Measurements from ENCODE around the gene TRERF1.
A peak's percentile ranks its signal among the peaks of the same experiment; 100 is the strongest.

Gene TRERF1

DNA sequence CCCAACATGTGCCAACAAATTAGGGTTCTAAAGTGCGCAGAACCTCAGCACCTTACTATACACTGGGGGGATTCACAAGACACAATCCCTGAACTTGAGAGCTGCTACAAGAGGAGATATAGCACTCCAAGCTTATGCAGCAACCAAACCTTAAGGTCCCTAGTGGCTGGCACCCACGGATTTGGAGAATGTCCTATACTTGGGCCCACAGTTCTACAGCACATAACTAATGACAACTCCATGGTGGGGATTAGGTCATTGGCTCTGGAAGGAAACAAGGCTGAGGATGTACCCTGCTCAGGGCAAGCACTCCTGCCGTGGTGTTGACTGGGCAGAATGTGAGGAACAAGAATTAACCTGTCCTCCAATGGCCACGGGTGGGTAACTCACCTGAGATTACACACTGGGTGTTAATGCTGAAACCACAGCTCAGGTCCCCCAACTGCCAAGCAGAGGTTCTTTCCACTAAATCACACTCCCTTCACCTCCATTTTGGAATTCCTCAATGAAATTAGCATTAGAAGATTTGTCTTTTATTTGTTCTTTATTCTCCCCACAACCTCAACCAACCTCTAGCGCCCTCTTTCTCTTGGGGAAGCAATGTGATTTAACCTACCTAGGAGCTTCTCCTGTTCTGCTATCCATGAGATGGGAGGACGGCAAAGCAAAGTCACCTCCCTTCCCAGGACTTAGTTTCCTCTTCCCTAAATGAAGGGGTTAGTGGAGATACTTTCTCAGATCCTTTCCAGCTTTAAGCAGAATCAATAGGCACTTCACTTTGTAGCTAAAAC lies 32.0 kb downstream of the TRERF1 start:
- no peak for ATAC-seq
- Mint-ChIP-seq H3K27ac (no peak overlapping the region), H3K9me3 (no peaks in the 10 kb centered on the region), H3K4me3 (no peak overlapping the region), H3K4me1 (peaks cover 84% of the 10 kb centered on the region), H3K36me3 (peaks cover 18% of the 10 kb centered on the region)
- DNase-seq (ENCODE audit: low spot score in 2 of 2), result no peak

DNA sequence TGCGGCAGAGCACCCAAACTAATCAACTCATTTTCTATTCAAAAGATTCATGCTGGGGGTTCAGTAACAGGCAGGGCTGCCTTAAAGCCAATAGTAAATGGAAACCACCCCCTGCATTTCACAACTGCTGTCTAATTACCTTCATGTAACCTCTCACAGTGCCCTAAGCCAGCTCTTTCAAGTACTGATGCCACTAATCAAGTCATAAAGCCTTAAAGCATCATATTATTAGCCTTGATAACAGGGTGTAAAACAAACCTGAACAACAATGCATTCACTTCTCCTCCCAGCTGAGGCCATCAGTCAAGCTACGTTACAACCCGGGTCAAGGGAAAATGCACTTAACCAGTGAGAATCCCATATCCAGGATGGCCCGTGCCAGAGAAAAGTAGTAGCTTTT lies 33.0 kb downstream of the TRERF1 start:
- ATAC-seq (no peak), DNase-seq (ENCODE audit: low spot score in 2 of 2) (no peak)
- H3K9me3 Mint-ChIP-seq, result no peaks in the 10 kb centered on the region
- peaks cover 18% of the 10 kb centered on the region for H3K36me3 Mint-ChIP-seq
- peak overlapping the region; percentile 66 for H3K4me3 Mint-ChIP-seq
- H3K27ac Mint-ChIP-seq, result peak overlapping the region; percentile 87
- peaks cover 78% of the 10 kb centered on the region for H3K4me1 Mint-ChIP-seq

DNA sequence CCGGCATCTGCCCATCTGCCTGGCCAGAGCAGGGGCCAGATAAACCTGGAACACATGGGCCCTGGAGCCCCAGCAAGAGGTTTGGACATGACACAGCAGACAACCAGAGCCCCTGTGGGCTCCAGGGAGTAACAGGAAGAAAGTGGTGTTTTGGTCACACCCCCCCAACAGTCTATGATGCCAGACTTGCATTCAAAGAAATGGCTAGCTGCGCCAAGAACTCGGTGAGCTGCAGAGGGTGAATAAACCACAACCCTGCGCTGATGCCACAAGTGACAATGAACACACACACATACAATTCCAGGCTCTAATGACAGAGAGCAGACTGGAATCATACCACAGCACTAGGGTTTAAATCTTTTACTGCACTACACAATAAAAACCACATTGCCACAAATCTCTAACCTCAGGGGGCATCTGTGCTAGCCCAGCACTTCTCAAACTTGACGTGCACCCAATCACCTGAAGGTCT lies 34.0 kb downstream of the TRERF1 start:
- DNase-seq (ENCODE audit: low spot score in 2 of 2) (peak; percentile 45 to 90), ATAC-seq (peak; percentile 97)
- H3K36me3 Mint-ChIP-seq, result peaks cover 11% of the 10 kb centered on the region
- H3K4me3 Mint-ChIP-seq, result peak overlapping the region; percentile 66
- no peaks in the 10 kb centered on the region for H3K9me3 Mint-ChIP-seq
- peak overlapping the region; percentile 87 for H3K27ac Mint-ChIP-seq
- H3K4me1 Mint-ChIP-seq, result peaks cover 68% of the 10 kb centered on the region

DNA sequence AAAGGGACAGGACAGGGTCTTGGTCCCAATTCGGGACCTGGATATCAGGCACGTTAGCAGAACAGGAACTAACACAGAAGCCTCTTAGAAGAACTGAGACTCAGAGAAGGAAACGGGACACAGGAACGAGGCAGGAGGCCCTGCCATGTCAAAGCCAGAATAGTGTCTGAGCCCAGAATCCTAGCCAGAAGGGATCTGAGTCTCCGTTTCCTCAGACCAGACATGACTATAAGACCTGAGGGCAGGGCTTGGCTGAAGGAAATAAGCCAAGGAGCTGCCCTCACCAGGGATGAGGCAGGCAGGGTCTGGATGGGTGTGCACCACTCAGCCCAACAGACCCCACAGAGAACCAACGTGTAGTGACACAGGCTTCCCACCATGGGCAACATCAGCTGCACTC lies 40.3 kb downstream of the TRERF1 start:
- H3K36me3 Mint-ChIP-seq, result peaks cover 6% of the 10 kb centered on the region
- ATAC-seq, result no peak
- peaks cover 47% of the 10 kb centered on the region for H3K4me1 Mint-ChIP-seq
- H3K4me3 Mint-ChIP-seq, result no peak overlapping the region
- no peak for DNase-seq (ENCODE audit: low spot score in 2 of 2)
- no peaks in the 10 kb centered on the region for H3K9me3 Mint-ChIP-seq
- no peak overlapping the region for H3K27ac Mint-ChIP-seq

DNA sequence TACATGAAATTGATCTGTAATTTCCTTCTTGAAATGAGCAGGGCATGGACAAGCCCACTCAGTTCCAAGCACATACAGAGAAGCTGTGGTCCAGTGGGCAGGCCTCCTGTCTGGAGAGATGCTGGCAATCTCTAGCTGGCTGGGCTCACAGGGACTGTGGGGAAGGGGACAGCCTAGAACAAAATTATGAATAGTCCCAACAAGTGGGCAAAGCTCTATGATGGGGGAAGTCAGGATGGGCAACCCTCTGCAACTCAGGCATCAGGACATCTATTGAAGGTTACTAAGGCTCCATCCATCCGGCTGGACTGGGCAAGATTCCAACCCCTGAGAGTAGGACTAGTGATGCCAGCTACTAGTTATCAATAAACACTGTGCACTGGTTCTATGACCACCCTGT lies 40.9 kb downstream of the TRERF1 start:
- peaks cover 6% of the 10 kb centered on the region for H3K36me3 Mint-ChIP-seq
- no peaks in the 10 kb centered on the region for H3K9me3 Mint-ChIP-seq
- peaks cover 47% of the 10 kb centered on the region for H3K4me1 Mint-ChIP-seq
- ATAC-seq (no peak), DNase-seq (ENCODE audit: low spot score in 2 of 2) (no peak)
- H3K27ac Mint-ChIP-seq, result peak overlapping the region; percentile 61
- H3K4me3 Mint-ChIP-seq, result no peak overlapping the region

DNA sequence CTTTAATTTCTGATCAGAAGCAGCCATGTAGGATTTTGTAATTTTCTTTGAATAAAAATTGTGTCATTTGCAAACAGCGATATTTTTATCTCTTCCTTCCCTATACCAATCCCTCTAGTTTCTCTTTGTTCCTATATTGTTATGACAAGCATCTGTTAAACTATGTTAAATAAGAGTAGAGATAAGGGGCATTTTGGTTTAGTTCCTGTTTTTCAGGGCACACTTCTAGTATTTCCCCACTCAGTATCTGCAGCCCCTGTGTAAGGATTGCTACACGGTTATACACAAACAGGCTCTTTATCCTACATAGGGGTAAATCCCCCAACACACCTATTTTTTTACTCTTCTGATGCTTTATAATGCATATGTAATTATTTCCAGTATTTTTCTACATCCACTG lies 42.1 kb downstream of the TRERF1 start:
- no peak overlapping the region for H3K27ac Mint-ChIP-seq
- no peak overlapping the region for H3K4me3 Mint-ChIP-seq
- peaks cover 44% of the 10 kb centered on the region for H3K4me1 Mint-ChIP-seq
- peaks cover 6% of the 10 kb centered on the region for H3K36me3 Mint-ChIP-seq
- H3K9me3 Mint-ChIP-seq, result no peaks in the 10 kb centered on the region
- DNase-seq (ENCODE audit: low spot score in 2 of 2) (no peak), ATAC-seq (no peak)

DNA sequence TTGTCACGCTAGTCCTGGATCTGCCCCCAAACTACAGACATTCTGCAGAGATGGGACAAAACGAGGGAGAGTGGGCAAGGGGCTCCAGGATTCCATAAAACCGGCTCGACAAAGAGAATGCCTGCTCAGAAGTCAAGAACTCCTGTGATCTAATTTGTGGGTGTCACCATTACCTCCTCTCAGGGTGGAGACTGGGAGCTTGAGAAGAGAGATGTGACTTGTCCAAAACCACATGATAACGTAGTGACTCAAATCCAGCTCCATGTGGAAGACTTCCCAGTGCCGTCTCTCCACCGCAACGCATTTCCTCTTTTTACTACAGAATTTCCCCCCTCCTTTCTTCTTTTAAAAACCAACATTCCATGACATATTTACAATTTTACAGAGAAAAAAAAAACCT lies 44.3 kb downstream of the TRERF1 start:
- peaks cover 63% of the 10 kb centered on the region for H3K4me1 Mint-ChIP-seq
- ATAC-seq (peak; percentile 84), DNase-seq (ENCODE audit: low spot score in 2 of 2) (no peak)
- H3K27ac Mint-ChIP-seq, result peak overlapping the region; percentile 80
- peaks cover 11% of the 10 kb centered on the region for H3K36me3 Mint-ChIP-seq
- H3K9me3 Mint-ChIP-seq, result no peaks in the 10 kb centered on the region
- peak overlapping the region; percentile 57 for H3K4me3 Mint-ChIP-seq

DNA sequence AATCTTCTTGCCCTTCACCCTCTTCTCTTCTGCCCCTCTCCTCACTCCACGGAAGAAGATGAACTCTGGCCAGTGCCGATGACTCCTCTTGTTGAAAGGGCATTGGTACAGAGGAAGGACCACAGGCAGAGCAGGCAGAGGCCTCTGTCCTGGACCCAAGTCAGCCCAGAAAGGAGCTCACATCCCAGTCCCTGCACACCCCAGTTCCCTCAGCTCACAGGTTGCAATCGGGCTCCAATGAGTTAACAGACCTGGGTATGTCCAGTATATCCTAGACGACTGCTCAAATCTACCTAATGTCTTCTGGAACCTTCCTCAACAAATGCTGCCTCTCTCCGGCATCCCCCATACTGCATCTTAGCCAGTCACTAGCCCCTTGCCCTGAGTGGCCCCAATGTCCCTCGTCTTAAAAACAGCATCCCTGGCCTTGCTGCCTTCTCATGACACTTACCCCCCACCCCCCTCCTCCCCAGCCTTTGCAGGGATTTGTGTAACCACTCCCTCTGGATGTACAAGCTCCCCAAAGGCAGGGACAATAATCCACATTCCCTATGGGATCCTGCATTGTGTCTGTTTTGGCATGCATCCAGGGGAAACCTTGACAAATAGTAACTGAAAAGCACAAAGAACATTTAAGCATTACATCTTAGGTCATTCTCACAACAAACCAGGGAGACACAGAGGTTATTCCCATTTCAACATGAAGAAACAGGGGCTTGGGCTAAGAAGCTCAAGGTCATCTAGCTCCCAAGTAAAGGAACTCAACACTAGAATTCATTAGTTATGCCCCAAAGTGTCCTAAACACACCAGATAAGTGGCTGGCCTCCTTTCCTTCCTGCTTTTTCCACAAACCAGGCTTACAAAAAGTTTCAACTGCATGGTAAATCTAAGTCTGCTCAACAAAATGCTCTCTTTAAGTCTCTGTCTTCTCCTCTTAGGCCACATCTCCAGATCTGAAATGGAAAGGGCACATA lies 45.1 kb downstream of the TRERF1 start:
- H3K9me3 Mint-ChIP-seq, result no peaks in the 10 kb centered on the region
- H3K27ac Mint-ChIP-seq, result peak overlapping the region; percentile 80

DNA sequence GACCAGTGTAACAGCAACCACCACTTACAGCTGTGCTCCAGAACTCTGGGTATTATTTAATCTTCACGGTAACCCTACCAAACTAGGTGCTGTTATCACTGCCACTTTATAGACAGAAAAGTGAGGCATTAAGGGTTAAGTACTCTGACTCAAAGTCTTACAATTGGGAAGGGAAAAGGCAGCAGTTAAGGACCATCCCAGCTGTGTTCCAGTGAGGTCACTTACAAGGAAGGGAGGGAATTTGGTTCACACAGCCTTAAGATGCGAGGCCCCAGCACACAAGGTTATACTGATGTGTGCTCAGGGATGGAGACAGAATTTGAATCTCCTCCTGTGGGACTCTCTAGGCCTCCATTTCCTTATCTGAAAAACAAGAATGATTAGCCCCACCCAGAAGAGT lies 46.7 kb downstream of the TRERF1 start:
- peak overlapping the region; percentile 63 for H3K4me3 Mint-ChIP-seq
- peak overlapping the region; percentile 92 for H3K27ac Mint-ChIP-seq
- H3K36me3 Mint-ChIP-seq, result peaks cover 4% of the 10 kb centered on the region
- H3K9me3 Mint-ChIP-seq, result no peaks in the 10 kb centered on the region
- H3K4me1 Mint-ChIP-seq, result peaks cover 76% of the 10 kb centered on the region
- DNase-seq (ENCODE audit: low spot score in 2 of 2) (no peak), ATAC-seq (no peak)

More for the DNA sequence above, 45.1 kb downstream of the TRERF1 start:
- no peak for ATAC-seq
- Mint-ChIP-seq H3K4me3 (peak overlapping the region; percentile 57), H3K36me3 (peaks cover 9% of the 10 kb centered on the region), H3K4me1 (peaks cover 71% of the 10 kb centered on the region)
- DNase-seq (ENCODE audit: low spot score in 2 of 2), result no peak

DNA sequence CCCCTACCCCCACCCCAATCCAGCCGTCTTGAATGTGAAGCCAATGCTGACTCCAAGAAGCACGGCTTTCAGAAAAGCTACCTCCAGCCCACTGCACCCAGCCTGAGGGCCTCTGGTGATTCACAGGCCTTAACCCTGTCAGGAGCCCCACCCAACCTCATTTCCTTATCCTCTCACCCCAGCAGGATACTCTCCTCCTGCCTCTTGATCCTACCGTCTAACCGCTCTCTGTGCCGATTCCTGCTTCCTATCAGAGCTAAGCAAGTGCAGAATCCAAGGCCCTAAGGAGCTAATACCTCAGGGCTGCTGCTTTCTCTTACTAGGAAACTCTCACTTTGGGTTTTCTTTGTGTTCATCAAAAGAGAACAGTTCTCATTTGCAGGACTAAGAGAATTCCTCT lies 47.2 kb downstream of the TRERF1 start:
- ATAC-seq (peak; percentile 78), DNase-seq (ENCODE audit: low spot score in 2 of 2) (no peak)
- H3K36me3 Mint-ChIP-seq, result peaks cover 4% of the 10 kb centered on the region
- peak overlapping the region; percentile 63 for H3K4me3 Mint-ChIP-seq
- H3K9me3 Mint-ChIP-seq, result no peaks in the 10 kb centered on the region
- peak overlapping the region; percentile 92 for H3K27ac Mint-ChIP-seq
- peaks cover 81% of the 10 kb centered on the region for H3K4me1 Mint-ChIP-seq

DNA sequence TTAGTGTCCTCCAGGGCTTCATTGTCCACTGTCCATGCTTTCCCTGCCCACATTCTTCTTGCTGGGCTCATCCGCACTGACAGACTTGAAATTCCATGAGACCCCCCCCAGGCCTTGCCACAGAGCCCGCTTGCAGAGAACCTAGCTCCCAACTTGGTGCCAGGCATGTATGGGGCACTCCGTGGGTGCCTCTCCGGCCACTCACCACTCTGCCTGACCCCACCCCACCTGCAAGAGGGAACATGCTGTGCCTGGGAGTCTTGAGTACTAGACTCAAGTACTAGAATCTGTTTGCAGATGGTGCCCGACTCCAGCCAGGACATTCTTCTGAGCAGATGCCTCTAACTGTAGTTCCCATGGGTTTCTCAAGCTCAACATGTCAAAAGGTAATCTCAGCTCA lies 47.9 kb downstream of the TRERF1 start:
- H3K4me3 Mint-ChIP-seq, result peak overlapping the region; percentile 63
- ATAC-seq (no peak), DNase-seq (ENCODE audit: low spot score in 2 of 2) (no peak)
- H3K36me3 Mint-ChIP-seq, result peaks cover 4% of the 10 kb centered on the region
- H3K9me3 Mint-ChIP-seq, result no peaks in the 10 kb centered on the region
- H3K4me1 Mint-ChIP-seq, result peaks cover 87% of the 10 kb centered on the region
- H3K27ac Mint-ChIP-seq, result peak overlapping the region; percentile 92

DNA sequence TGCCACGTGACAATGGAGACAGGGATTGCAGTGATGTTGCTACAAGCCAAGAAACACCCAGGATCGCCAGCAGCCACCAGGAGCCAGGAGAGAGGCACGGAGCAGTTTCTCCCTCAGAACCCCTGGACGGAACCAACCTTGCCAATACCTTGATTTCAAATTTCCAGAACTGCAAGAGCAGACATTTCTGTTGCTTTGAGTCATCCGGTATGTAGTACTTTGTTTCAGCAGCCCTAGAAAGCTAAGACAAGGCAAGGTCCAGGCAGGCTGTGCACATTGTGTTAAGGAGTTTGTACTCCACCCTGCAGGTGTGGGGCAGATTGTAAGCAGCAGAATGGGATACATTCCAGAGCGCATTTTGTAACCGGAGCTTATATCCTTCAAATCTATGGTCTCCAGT lies 48.3 kb downstream of the TRERF1 start:
- H3K27ac Mint-ChIP-seq, result peak overlapping the region; percentile 92

DNA sequence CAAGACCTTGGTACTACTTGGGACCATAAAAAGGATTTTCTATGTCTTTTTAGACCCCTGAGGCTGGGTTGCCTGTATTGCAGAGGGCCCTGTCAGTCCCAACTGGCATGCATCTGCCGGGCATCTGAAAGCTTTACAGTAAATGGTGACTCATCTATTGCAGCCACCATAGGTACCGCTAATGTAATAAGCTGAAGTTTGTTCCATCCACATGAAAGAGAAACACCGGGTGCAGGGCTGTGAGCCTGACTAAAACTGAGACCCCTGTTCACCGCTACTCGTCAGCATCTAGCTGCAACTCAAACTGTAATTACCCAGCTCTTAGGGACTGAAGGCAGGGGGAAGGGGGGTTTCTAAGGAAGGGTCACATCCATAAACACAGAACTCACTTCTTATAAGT lies 49.5 kb downstream of the TRERF1 start:
- H3K4me1 Mint-ChIP-seq, result peaks cover 88% of the 10 kb centered on the region
- peak; percentile 35 to 84 for DNase-seq (ENCODE audit: low spot score in 2 of 2)
- ATAC-seq, result peak; percentile 93
- H3K27ac Mint-ChIP-seq, result peak overlapping the region; percentile 92
- H3K4me3 Mint-ChIP-seq, result peak overlapping the region; percentile 63
- no peaks in the 10 kb centered on the region for H3K9me3 Mint-ChIP-seq
- peaks cover 4% of the 10 kb centered on the region for H3K36me3 Mint-ChIP-seq

More for the DNA sequence above, 48.3 kb downstream of the TRERF1 start:
- H3K9me3 Mint-ChIP-seq, result no peaks in the 10 kb centered on the region
- ATAC-seq, result no peak
- peaks cover 92% of the 10 kb centered on the region for H3K4me1 Mint-ChIP-seq
- no peak for DNase-seq (ENCODE audit: low spot score in 2 of 2)
- H3K36me3 Mint-ChIP-seq, result peaks cover 4% of the 10 kb centered on the region
- H3K4me3 Mint-ChIP-seq, result peak overlapping the region; percentile 63

DNA sequence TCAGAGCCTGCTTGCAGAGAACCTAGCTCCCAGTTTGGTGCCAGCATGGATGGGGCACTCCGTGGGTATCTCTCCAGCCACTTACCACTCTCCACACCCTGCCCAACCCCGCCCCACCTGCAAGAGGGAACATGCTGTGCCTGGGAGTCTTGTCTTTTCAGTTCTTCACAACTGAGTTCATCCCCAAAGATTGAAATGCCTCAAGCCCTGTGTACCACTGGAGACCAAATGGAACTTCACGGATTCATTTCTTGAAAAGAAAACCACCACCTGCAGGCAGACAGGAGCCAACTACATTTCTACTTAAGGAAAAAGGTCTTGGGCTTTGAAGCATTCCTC lies 50.1 kb downstream of the TRERF1 start:
- Mint-ChIP-seq H3K4me1 (peaks cover 88% of the 10 kb centered on the region), H3K9me3 (no peaks in the 10 kb centered on the region), H3K27ac (peak overlapping the region; percentile 92), H3K36me3 (peaks cover 4% of the 10 kb centered on the region), H3K4me3 (peak overlapping the region; percentile 63)
- DNase-seq (ENCODE audit: low spot score in 2 of 2), result no peak
- no peak for ATAC-seq

DNA sequence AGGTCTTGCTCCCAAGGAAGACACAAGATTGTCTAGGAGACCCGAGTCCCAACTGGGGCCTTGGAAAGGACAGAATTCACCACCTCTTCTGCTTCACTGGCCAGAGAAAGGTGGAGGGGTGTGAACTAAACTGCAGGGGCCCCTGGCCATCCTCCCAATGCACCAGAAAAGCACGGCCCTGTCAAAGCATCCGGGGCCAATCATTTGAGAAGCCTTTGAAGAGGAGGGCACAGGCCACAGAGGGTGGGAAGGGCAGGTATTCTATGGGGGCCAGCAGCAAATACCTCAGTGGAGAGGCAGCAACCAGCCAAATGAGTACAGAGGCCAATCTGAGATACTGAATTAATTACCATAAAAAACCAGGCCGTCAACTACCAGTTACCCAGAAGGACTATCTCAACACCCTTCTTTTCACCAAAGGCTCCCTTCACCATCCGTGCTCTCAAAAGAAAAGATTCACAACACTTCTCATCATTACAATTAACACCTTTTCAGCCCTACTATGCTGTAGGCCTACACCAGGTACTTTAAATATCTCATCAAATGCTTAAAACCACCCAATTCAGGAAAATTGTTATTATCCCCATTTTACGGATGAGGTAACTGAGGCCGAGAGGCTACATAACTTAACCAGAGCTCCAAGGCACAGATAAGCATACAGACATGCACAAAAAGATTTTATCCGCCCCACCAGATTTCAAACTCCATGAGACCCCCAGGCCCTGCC lies 50.7 kb downstream of the TRERF1 start:
- Mint-ChIP-seq H3K36me3 (peaks cover 4% of the 10 kb centered on the region), H3K4me1 (peaks cover 86% of the 10 kb centered on the region), H3K4me3 (peak overlapping the region; percentile 63), H3K9me3 (no peaks in the 10 kb centered on the region), H3K27ac (peak overlapping the region; percentile 92)
- ATAC-seq (no peak), DNase-seq (ENCODE audit: low spot score in 2 of 2) (no peak)
